AG04449 (cell line): ENCODE results near the gene MAST2.

ENCODE experiments used
- CTCF ChIA-PET: fragments of 350-600 bp; formaldehyde crosslinking; extraction: SDS; loops from one replicate; lab custom pipeline; 2021; ENCODE audit warnings: antibody characterized with exemption; lab: Yijun Ruan, JAX
- POLR2A ChIA-PET: fragments of 400-600, 350-600 bp; formaldehyde crosslinking; extraction: SDS; loops from one replicate; lab custom pipeline; 2020; ENCODE audit warnings: antibody characterized with exemption, inconsistent platforms; lab: Yijun Ruan, JAX
- DNase-seq: peaks from one replicate; pipeline ENCODE4 v3.0.0-alpha.2; 2010; ENCODE audit warnings: low read depth, low spot score
- H3K4me3 ChIP-seq: 2 replicates; pipeline ENCODE4 v1.5.1; 2011; ENCODE audit warnings: low read depth, mild to moderate bottlenecking, control low read depth, low read length
- CTCF ChIP-seq: IDR thresholded peaks from one replicate; pipeline ENCODE4 v1.5.1; 2011; ENCODE audit warnings: mild to moderate bottlenecking, moderate library complexity, low read length, control low read depth, inconsistent platforms; ENCODE audit not compliant: insufficient read depth; ENCODE audit errors: missing control alignments

Gene MAST2

GRCh38 chr1:46083579-46083978 lies 280.2 kb downstream of the MAST2 start:
- ChIA-PET POLR2A (interaction anchor here (1.1 kb wide), 1 partner anchor 49 kb away, joined by 4 read pairs; the partner anchor contains the start of gene PIK3R3), CTCF (no interaction called here)
- TF ChIP-seq CTCF, result no peak

DNA sequence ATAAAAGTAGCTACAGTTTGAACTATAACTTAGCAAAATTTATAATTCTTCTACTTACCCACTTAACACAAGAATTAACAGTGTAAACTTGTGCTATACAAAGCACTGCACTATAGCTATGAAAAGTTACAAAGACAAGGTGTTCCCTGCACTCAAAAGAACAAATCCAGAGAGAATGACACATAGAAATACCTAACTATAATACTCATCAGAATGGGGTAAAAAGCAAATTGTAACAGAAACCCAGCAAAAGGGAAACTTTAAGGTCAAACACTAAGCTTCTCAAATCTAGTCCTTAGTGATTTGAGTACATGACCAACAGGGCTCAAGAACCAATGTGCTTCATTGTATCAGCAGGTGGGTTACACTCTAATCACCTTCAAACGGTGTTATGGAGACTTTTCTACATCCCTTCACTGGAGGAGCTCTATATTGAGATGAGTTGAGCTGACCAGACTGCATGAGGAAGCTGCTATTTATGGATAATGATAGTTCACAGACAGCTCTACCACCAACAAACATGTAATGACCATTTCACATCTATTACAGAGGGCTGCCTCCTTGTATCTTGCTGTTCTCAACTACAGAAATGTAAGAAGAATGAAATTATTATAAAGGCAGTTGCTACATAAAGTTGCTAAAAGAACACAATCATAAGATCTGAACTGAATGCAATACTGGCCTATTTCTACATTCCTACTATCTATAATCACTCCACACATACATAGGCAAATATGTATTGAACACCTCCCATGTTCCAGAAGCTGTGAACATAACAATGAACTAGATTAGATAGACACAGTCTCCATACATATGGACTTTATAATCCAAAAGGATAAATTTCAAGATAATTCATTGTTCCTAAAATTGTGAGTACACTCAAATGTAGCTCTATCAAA lies 281.4 kb downstream of the MAST2 start:
- CTCF ChIA-PET, result interaction anchor here (0.9 to 1.7 kb wide), 3 partner anchors 46 to 139 kb away, joined by 3 to 5 read pairs (median 5); no protein-coding TSS in a partner anchor
- H3K4me3 ChIP-seq, result no peak overlapping the region
- no peak for TF ChIP-seq CTCF
- DNase-seq, result no peak
- POLR2A ChIA-PET, result interaction anchor here (1.1 kb wide), 2 partner anchors 12 to 48 kb away, joined by 3 to 4 read pairs; partner anchors contain the start of gene PIK3R3

More at GRCh38 chr1:46083579-46083978, 280.2 kb downstream of the MAST2 start:
- no peak overlapping the region for H3K4me3 ChIP-seq
- no peak for DNase-seq
